Measurements from ENCODE around the gene DMGDH. TPM values are rescaled to one million over a fixed set of nuclear protein-coding genes. Genes with fewer than 3 reads are reported as not detected.

DMGDH gene
- total and polyA plus RNA-seq, 2 of the 4 experiments (the other 2 are of a cell fraction) = 0.18 TPM; not detected in 1

DNA sequence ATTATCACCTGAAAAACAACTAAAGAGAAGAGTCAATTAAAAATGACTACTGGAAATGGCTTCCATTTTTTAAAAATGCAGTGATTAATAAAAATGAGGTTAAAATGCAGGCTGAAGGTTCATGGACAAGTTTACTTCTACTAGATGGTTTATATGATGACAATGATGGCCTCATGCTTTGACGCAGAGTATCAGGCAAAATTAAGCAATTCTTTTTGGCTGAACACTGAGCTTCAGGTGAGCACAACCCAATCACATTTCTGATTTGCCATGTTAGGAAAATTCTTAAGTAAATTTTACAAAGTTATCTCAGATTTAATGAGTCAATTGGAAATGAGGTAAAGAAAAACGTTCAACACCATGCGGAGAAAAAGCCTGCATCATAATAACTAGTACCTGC, 22.3 kb downstream of the DMGDH start:
- DNase-seq (no peak), ATAC-seq (ENCODE audit: low read depth) (no peak)
- Histone ChIP-seq H3K18ac (ENCODE audit: low read depth, low read length) (no peak overlapping the region), H2BK120ac (ENCODE audit: low read depth, low read length) (no peak overlapping the region), H3K9me1 (ENCODE audit: insufficient read depth, low read length) (no peaks in the 10 kb centered on the region), H3K56ac (ENCODE audit: extremely low read depth, insufficient read depth, low read length) (no peak overlapping the region), H2BK15ac (ENCODE audit: low read depth, low read length) (no peak overlapping the region), H2AK5ac (ENCODE audit: low read depth, low read length) (no peak overlapping the region), H4K91ac (ENCODE audit: insufficient read depth, low read depth, low read length) (no peak overlapping the region), H3K27ac (ENCODE audit: insufficient read depth, low read length) (no peak overlapping the region), H2BK20ac (ENCODE audit: low read depth, low read length) (no peak overlapping the region), H3K79me1 (ENCODE audit: low read depth in 1 of 2, low read length in 2 of 2) (no peaks in the 10 kb centered on the region), H3K9me3 (ENCODE audit: control insufficient read depth, insufficient read depth, low read length) (no peaks in the 10 kb centered on the region; the same call in 1 of the 2 replicates), H3K4ac (ENCODE audit: low read depth, low read length) (no peak overlapping the region), H3K4me1 (ENCODE audit: control insufficient read depth, insufficient read depth, low read length) (no peaks in the 10 kb centered on the region), H3K23ac (ENCODE audit: low read depth, low read length) (no peak overlapping the region), H2AK9ac (replicated peaks; ENCODE audit: low read depth, low read length, poor library complexity) (no peak overlapping the region), H3K4me2 (ENCODE audit: low read depth, low read length) (no peak overlapping the region), H2BK5ac (ENCODE audit: low read depth, low read length, poor library complexity, severe bottlenecking) (no peak overlapping the region), H3K36me3 (ENCODE audit: control insufficient read depth, insufficient read depth, low read length) (no peaks in the 10 kb centered on the region), H2AFZ (replicated peaks; ENCODE audit: low read length, poor library complexity) (no peak overlapping the region), H3K27me3 (ENCODE audit: control insufficient read depth, insufficient read depth, low read length) (peaks cover 22% of the 10 kb centered on the region), H3K9ac (ENCODE audit: low read depth, low read length) (no peak overlapping the region), H3K14ac (replicated peaks; ENCODE audit: low read depth, low read length) (no peak overlapping the region), H4K20me1 (ENCODE audit: insufficient read depth, low read length) (no peaks in the 10 kb centered on the region), H4K8ac (ENCODE audit: low read depth in 2 of 2, low read length in 2 of 2) (no peak overlapping the region), H3K4me3 (ENCODE audit: insufficient read depth, low read depth, low read length) (no peak overlapping the region), H4K5ac (ENCODE audit: low read depth, low read length) (no peak overlapping the region)
- ChIA-PET CTCF (interaction anchor here (0.5 to 0.9 kb wide), 2 partner anchors 12 to 86 kb away, joined by 3 read pairs; no protein-coding TSS in a partner anchor), POLR2A (ENCODE audit: unreplicated experiment) (no interaction called here)
- intact Hi-C loops (cut with micrococcal nuclease) (no loop called here), in situ Hi-C loops (cut with MboI; ENCODE audit: low sequenced_read_pairs) (no loop called here), dilution Hi-C loops (cut with HindIII; ENCODE audit: low sequenced_read_pairs, unreplicated experiment) (no loop called here)
- no TSS peak for BruUV-seq (replicated peaks)
- 80% methylated on average over 1 of the region's 3 CpGs; no CpG with 5 or more reads in 1 of the 2 experiments for WGBS, 2 experiments (ENCODE audit: extremely low coverage in 2 of 2, insufficient read length in 1 of 2)
- TF ChIP-seq RFX5 (IDR thresholded peaks at IDR 0.05; ENCODE audit: low read depth, low read length) = no peak
- TF ChIP-seq FOS (IDR thresholded peaks at IDR 0.05; ENCODE audit: low read depth, low read length) = no peak
- no peak for TF ChIP-seq CEBPB (IDR thresholded peaks at IDR 0.05; ENCODE audit: low read depth, low read length)
- no peak for TF ChIP-seq RCOR1 (IDR thresholded peaks at IDR 0.05; ENCODE audit: insufficient replicate concordance, low read length)
- no peak for TF ChIP-seq MAZ (IDR thresholded peaks at IDR 0.05; ENCODE audit: borderline replicate concordance, low read depth, low read length)
- TF ChIP-seq, protein P1, sequence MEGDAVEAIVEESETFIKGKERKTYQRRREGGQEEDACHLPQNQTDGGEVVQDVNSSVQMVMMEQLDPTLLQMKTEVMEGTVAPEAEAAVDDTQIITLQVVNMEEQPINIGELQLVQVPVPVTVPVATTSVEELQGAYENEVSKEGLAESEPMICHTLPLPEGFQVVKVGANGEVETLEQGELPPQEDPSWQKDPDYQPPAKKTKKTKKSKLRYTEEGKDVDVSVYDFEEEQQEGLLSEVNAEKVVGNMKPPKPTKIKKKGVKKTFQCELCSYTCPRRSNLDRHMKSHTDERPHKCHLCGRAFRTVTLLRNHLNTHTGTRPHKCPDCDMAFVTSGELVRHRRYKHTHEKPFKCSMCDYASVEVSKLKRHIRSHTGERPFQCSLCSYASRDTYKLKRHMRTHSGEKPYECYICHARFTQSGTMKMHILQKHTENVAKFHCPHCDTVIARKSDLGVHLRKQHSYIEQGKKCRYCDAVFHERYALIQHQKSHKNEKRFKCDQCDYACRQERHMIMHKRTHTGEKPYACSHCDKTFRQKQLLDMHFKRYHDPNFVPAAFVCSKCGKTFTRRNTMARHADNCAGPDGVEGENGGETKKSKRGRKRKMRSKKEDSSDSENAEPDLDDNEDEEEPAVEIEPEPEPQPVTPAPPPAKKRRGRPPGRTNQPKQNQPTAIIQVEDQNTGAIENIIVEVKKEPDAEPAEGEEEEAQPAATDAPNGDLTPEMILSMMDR (conservative IDR thresholded peaks at IDR 0.05; ENCODE audit: low read depth, low read length) = no peak
- TF ChIP-seq NFE2L2 (IDR thresholded peaks at IDR 0.05; ENCODE audit: low read depth, low read length) = no peak
- TF ChIP-seq MAFK (IDR thresholded peaks at IDR 0.05; ENCODE audit: low read depth, low read length) = no peak
- no peak for TF ChIP-seq POLR2A (IDR thresholded peaks at IDR 0.05; ENCODE audit: low read depth, low read length)
